Stimulated activated naive B cell treated with anti-CD40 and anti-IgM and Interleukin-4, amounts not matched to agents 10 μg/mL and 1 μg/mL and 100 μg/mL, for 72 hours (primary cell): Measurements from ENCODE around the gene BAG3.

Source experiments
- ATAC-seq, 2 donors: fragments of 150-1000 bp; cut with Tn5 transposase; replicated peaks; 2 replicates each; pipeline ENCODE4 v1.10.0; 2021; ENCODE audit warnings: moderate library complexity in 1 of 2
- DNase-seq: peaks from one replicate; pipeline ENCODE4 v3.0.0; 2021
- H3K27ac Mint-ChIP-seq: one replicate; pipeline ENCODE4 v1.8.0; 2022; ENCODE audit warnings: mild to moderate bottlenecking, mixed read lengths
- H3K27me3 Mint-ChIP-seq, 2 donors: one replicate each; pipeline ENCODE4 v1.8.0; 2022; ENCODE audit warnings: mixed read lengths in 2 of 2
- H3K36me3 Mint-ChIP-seq, 2 donors: one replicate each; pipeline ENCODE4 v1.8.0; 2022; ENCODE audit warnings: mixed read lengths in 2 of 2, mild to moderate bottlenecking in 1 of 2
- H3K4me1 Mint-ChIP-seq, 2 donors: one replicate each; pipeline ENCODE4 v1.8.0; 2022; ENCODE audit warnings: mixed read lengths in 2 of 2, mild to moderate bottlenecking in 1 of 2
- H3K4me3 Mint-ChIP-seq, 2 donors: one replicate each; pipeline ENCODE4 v1.8.0; 2022; ENCODE audit warnings: mild to moderate bottlenecking in 2 of 2, mixed read lengths in 2 of 2, moderate library complexity in 1 of 2
- H3K9me3 Mint-ChIP-seq, 2 donors: one replicate each; pipeline ENCODE4 v1.8.0; 2022; ENCODE audit warnings: mixed read lengths in 2 of 2, mild to moderate bottlenecking in 1 of 2

BAG3 gene

DNA sequence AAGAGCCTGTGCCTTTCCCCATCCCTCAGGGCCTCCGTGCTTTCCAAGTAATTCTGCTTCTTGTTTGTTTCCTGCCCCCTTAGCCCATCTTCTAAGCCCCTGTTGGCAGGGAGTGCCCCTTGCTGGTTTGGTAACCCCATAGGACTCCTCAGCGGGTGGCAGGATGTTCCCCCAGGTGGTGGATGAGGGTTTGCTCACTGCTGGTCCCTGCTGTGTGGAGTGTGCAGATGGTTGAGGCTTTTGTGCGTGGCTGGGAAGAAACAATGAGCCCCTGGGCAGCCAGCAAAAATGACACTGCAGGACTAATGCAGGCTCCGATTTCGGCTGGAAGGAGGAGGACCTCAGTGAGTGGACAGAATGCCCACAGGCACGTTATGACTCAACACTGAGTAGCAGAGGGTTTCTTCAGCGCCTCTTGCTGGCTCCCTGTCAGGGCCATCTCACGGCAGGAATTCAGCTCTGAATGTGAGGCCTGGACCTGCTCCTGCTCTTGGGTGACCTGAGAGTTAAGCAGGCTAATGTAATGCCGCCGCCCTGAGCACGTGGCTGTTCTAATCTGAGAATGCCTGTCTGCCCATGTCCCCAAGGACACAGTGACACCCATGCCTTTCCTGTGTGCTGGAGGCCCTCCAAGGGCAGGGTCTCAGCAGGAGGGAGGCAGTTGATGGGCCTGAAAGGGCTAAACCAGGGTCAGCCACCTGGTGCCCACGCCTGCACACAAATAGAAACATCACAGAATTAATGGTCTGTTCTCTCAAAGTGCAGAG lies 16.6 kb downstream of the BAG3 start:
- no peak for DNase-seq
- peak in 1 of 2 donors; percentile 47 for ATAC-seq
- Mint-ChIP-seq H3K36me3 (peaks cover 16 to 18% of the 10 kb centered on the region in 2 donors), H3K27ac (no peak overlapping the region), H3K4me1 (peaks cover 0 to 3% of the 10 kb centered on the region in 2 donors), H3K27me3 (no peaks in the 10 kb centered on the region), H3K9me3 (no peaks in the 10 kb centered on the region), H3K4me3 (no peak overlapping the region)

DNA sequence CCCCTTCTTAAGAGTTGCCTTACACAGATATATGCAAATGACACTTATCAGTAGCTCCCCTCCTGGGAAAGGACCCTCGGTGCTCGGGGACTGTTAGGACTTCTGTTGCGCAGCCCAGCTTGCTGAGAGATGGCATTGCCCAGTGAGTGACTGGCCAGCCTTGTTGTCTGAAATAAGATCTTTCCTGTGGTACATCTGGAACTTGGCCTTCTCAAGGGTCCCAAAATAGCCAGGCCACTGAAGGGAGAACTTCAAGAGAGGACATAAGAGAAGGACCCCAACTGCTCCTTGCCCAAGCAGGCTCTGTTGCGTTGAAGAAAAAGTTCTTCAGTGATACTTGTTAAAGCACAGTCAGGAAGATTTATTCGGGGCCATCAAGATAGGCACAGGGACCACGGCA lies 17.3 kb downstream of the BAG3 start:
- Mint-ChIP-seq H3K27ac (no peak overlapping the region), H3K4me3 (no peak overlapping the region), H3K36me3 (peaks cover 22 to 24% of the 10 kb centered on the region in 2 donors), H3K27me3 (no peaks in the 10 kb centered on the region), H3K9me3 (no peaks in the 10 kb centered on the region), H3K4me1 (peaks cover 0 to 3% of the 10 kb centered on the region in 2 donors)
- DNase-seq (no peak), ATAC-seq (no peak)

DNA sequence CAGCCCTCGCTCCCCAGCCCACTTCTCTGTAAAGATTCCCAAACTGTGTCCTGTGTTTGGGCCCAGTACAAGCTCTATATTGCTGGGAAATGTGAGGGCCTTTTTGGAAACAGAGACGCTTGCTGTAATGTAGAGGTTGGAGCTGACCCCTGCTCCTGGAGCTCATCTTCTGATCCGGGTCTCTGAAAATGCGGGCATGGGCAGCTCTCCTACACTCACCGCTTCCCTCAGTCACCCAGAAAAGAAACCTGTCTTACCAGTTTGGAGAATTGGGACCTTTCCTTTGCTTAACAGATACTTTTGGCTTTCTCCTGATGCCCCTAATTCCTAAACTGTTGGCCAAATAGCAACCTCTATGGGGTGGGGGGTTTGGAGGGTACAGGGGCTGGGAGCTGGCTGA lies 18.2 kb downstream of the BAG3 start:
- DNase-seq (no peak), ATAC-seq (no peak)
- peaks cover 0 to 3% of the 10 kb centered on the region in 2 donors for H3K4me1 Mint-ChIP-seq
- no peaks in the 10 kb centered on the region for H3K9me3 Mint-ChIP-seq
- no peak overlapping the region for H3K4me3 Mint-ChIP-seq
- peaks cover 23 to 24% of the 10 kb centered on the region in 2 donors for H3K36me3 Mint-ChIP-seq
- no peak overlapping the region for H3K27ac Mint-ChIP-seq
- no peaks in the 10 kb centered on the region for H3K27me3 Mint-ChIP-seq

DNA sequence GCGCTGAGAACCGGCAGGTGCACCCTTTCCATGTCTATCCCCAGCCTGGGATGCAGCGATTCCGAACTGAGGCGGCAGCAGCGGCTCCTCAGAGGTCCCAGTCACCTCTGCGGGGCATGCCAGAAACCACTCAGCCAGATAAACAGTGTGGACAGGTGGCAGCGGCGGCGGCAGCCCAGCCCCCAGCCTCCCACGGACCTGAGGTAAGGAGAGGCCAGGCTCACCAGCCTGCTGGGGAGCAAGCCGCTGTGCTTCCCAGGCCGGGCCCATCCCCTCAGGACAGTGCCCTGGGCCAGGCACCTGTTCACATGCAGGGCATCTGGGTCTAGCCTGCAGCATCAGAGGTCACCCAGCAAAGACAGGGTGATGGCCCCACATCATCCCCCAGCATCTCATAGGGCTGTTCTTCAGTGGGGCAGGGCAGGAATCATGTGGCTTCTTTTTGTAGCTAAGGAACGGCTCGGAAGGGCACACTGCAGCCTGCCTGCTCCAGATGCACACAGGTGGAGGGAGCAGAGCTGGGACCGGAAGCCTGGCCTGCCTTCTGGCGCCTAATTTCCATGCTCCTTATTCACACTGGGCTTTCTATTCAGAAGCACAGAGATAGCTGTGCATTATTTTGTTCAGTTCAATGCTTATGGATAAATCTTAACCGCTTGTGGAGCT lies 18.9 kb downstream of the BAG3 start:
- peaks cover 24 to 25% of the 10 kb centered on the region in 2 donors for H3K36me3 Mint-ChIP-seq
- no peak overlapping the region for H3K27ac Mint-ChIP-seq
- DNase-seq = no peak
- peaks cover 0 to 3% of the 10 kb centered on the region in 2 donors for H3K4me1 Mint-ChIP-seq
- H3K9me3 Mint-ChIP-seq = no peaks in the 10 kb centered on the region
- no peaks in the 10 kb centered on the region for H3K27me3 Mint-ChIP-seq
- ATAC-seq = no peak
- no peak overlapping the region for H3K4me3 Mint-ChIP-seq

DNA sequence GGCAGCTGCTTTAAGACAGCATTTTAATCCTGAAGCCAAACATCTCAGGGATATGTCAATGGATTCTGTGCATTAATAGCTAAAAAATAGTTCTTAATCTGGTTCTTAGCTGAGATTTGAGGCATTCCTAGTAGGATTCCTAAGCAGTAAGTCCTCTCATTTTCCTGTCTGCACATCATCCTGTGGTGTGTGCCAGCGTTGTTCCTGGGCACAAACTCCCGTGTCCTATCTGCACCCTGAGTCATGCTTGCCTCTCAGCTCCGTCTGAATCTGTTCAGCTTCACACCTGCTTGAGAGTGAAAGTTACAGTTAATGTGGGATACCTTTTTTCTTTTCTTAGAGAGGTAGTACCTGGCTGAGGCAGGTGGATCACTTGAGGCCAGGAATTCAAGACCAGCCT lies 19.5 kb downstream of the BAG3 start:
- Mint-ChIP-seq H3K4me3 (no peak overlapping the region), H3K4me1 (peaks cover 0 to 3% of the 10 kb centered on the region in 2 donors), H3K27ac (no peak overlapping the region), H3K27me3 (no peaks in the 10 kb centered on the region), H3K36me3 (peaks cover 24 to 25% of the 10 kb centered on the region in 2 donors), H3K9me3 (no peaks in the 10 kb centered on the region)
- ATAC-seq (no peak), DNase-seq (no peak)

DNA sequence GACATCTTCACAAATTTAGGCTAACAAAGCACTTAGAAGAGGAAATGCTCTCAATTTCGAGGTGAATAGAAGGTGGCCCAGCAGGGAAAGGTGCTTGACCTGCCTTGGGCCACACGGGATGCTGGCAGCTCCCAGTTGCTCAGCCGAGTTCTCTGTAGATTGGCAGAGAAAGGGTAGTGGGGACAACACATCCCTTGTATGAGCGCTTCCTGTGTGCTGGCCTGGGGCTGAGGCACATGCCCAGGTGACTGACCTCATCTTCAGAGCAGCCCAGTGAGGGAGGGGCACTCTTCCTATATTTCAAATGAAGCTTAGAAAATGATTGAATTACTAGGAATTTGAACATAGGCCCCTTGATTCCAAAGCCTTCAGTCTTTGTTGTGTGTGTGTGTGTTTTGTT lies 20.2 kb downstream of the BAG3 start:
- peaks cover 0 to 3% of the 10 kb centered on the region in 2 donors for H3K4me1 Mint-ChIP-seq
- peaks cover 20 to 25% of the 10 kb centered on the region in 2 donors for H3K36me3 Mint-ChIP-seq
- ATAC-seq = no peak
- H3K9me3 Mint-ChIP-seq = no peaks in the 10 kb centered on the region
- no peak for DNase-seq
- no peak overlapping the region for H3K27ac Mint-ChIP-seq
- no peak overlapping the region for H3K4me3 Mint-ChIP-seq
- no peaks in the 10 kb centered on the region for H3K27me3 Mint-ChIP-seq

DNA sequence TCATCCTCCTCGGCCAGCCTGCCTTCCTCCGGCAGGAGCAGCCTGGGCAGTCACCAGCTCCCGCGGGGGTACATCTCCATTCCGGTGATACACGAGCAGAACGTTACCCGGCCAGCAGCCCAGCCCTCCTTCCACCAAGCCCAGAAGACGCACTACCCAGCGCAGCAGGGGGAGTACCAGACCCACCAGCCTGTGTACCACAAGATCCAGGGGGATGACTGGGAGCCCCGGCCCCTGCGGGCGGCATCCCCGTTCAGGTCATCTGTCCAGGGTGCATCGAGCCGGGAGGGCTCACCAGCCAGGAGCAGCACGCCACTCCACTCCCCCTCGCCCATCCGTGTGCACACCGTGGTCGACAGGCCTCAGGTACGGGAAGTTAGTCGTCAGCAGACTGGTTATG lies 21.1 kb downstream of the BAG3 start:
- ATAC-seq (no peak), DNase-seq (no peak)
- H3K4me1 Mint-ChIP-seq = peaks cover 0 to 3% of the 10 kb centered on the region in 2 donors
- no peaks in the 10 kb centered on the region for H3K9me3 Mint-ChIP-seq
- peaks cover 25 to 33% of the 10 kb centered on the region in 2 donors for H3K36me3 Mint-ChIP-seq
- no peaks in the 10 kb centered on the region for H3K27me3 Mint-ChIP-seq
- no peak overlapping the region for H3K4me3 Mint-ChIP-seq
- no peak overlapping the region for H3K27ac Mint-ChIP-seq

DNA sequence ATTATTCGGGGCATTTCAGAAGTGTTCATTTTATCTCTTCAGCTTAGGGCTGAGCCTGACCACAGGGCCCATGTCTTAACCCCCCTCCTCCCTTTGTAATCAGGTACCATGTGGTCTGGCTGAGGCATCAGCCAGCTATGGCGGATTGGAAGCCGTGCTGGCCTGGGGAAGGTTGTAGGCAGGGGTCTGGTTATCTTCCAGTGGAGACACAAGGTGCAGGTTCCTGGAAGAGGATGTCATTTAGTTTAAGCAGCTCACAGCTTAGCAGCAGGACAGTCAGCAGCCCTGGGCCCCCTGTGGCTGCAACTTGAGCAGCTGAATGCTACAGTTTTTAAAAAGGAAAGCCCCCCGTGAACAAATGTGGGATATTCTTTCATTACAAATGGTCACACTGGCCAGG lies 22.1 kb downstream of the BAG3 start:
- Mint-ChIP-seq H3K9me3 (no peaks in the 10 kb centered on the region), H3K4me3 (no peak overlapping the region), H3K36me3 (peaks cover 25 to 33% of the 10 kb centered on the region in 2 donors), H3K4me1 (no peaks in the 10 kb centered on the region), H3K27ac (no peak overlapping the region), H3K27me3 (no peaks in the 10 kb centered on the region)
- DNase-seq (no peak), ATAC-seq (no peak)

DNA sequence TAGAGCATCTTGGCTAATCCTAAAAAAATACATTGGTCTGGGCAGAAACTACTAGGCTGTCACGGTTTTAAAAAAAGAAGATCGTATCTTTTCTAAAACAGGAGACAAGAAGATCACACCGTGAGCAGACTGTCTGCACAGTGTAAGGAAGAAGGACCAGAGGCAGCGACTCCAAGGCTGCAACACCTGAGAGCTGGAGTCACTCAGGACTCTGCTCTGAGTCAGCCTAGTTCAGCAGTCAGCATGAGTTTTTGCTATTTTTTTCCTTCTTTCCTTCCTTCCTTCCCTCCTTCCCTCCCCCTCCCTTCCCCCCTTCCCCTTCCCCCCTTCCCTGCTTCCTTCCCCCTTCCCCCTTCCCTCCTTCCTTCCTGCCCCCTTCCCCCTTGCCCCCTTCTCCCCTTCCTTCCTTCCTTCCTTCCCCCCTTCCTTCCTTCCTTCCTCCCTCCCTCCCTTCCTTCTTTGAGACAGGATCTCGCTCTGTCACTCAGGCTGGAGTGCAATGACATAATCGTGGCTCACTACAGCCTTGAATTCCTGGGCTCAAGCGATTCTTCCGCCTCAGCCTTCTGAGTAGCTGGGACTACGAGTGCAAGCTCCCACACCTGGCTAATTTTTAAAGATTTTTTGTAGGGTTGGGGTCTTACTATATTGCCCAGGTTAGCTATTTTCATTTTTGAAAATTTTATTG lies 24.4 kb downstream of the BAG3 start:
- Mint-ChIP-seq H3K27ac (no peak overlapping the region), H3K36me3 (peaks cover 23 to 36% of the 10 kb centered on the region in 2 donors), H3K27me3 (peaks cover 5 to 9% of the 10 kb centered on the region in 2 donors)

DNA sequence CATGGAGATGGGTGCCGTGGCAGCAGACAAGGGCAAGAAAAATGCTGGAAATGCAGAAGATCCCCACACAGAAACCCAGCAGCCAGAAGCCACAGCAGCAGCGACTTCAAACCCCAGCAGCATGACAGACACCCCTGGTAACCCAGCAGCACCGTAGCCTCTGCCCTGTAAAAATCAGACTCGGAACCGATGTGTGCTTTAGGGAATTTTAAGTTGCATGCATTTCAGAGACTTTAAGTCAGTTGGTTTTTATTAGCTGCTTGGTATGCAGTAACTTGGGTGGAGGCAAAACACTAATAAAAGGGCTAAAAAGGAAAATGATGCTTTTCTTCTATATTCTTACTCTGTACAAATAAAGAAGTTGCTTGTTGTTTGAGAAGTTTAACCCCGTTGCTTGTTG lies 25.9 kb downstream of the BAG3 start:
- H3K27ac Mint-ChIP-seq = no peak overlapping the region
- H3K9me3 Mint-ChIP-seq = no peaks in the 10 kb centered on the region
- peaks cover 15 to 25% of the 10 kb centered on the region in 2 donors for H3K36me3 Mint-ChIP-seq
- H3K4me3 Mint-ChIP-seq = no peak overlapping the region
- DNase-seq = no peak
- ATAC-seq = no peak
- peaks cover 11 to 23% of the 10 kb centered on the region in 2 donors for H3K27me3 Mint-ChIP-seq
- H3K4me1 Mint-ChIP-seq = peaks cover 2 to 3% of the 10 kb centered on the region in 2 donors

More for the DNA sequence above, 24.4 kb downstream of the BAG3 start:
- ATAC-seq = no peak
- H3K9me3 Mint-ChIP-seq = no peaks in the 10 kb centered on the region
- no peak for DNase-seq
- H3K4me3 Mint-ChIP-seq = no peak overlapping the region
- H3K4me1 Mint-ChIP-seq = no peaks in the 10 kb centered on the region

DNA sequence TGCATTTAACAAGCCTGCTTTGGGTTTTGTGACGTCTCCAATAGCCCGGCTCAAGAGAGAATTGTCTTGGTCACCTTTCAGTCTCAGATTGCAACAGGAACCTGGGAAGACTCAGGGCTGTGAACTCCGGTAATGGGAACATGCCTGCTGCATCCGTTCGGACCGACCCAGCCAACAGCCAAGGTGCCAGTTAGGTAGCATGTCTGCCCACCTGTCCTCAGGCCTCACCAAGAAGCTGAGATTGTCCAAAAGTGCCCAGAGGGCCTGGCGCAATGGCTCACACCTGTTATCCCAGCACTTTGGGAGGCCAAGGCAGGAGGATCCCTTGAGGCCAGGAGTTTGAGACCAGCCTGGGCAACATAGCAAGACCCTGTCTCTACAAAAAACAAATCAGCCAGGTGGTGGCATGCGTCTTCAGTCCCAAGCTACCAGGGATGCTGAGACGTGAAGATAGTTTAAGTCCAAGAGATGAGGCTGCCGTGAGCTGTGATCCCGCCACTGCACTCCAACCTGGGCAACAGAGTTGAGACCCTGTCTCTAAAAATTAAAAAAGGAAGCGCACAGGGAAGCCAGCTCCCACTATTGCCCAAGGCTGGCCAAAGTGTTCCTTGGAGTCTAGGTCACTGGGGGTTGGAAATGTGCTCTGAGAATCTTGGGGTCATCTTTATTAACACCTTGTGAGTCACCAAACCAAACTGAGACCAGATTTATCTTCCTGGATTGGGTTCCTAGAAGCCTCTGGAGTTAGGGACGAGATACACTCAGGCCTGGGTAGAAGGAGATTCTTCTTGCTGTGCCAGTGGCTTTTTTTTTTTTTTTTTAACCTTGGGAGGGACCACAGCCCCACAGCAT lies 26.9 kb downstream of the BAG3 start:
- Mint-ChIP-seq H3K27me3 (peaks cover 14 to 26% of the 10 kb centered on the region in 2 donors), H3K27ac (no peak overlapping the region), H3K9me3 (no peaks in the 10 kb centered on the region), H3K36me3 (peaks cover 9 to 17% of the 10 kb centered on the region in 2 donors), H3K4me1 (peaks cover 4 to 5% of the 10 kb centered on the region in 2 donors), H3K4me3 (no peak overlapping the region)
- ATAC-seq (no peak), DNase-seq (no peak)

DNA sequence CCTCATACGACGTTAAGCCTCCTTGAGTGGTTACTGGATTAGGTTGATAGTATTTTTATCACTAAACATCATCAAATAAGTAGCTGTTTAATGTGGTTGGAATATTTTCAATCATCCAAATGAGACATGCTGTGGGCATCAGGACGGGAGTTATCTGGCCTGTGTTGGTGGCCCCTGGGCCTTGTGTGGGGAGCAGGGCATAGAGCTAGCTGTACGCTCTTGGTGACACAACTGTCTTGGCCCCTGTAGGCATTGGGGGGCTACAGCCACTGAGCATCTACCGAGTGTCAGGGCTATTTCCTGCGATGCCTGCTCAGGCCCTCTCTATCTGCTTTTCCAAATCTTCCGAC lies 28.3 kb downstream of the BAG3 start:
- Mint-ChIP-seq H3K9me3 (no peaks in the 10 kb centered on the region), H3K27ac (no peak overlapping the region), H3K4me1 (peaks cover 4 to 5% of the 10 kb centered on the region in 2 donors), H3K27me3 (peaks cover 14 to 26% of the 10 kb centered on the region in 2 donors), H3K36me3 (peaks cover 7 to 12% of the 10 kb centered on the region in 2 donors), H3K4me3 (no peak overlapping the region)
- ATAC-seq (no peak), DNase-seq (no peak)

DNA sequence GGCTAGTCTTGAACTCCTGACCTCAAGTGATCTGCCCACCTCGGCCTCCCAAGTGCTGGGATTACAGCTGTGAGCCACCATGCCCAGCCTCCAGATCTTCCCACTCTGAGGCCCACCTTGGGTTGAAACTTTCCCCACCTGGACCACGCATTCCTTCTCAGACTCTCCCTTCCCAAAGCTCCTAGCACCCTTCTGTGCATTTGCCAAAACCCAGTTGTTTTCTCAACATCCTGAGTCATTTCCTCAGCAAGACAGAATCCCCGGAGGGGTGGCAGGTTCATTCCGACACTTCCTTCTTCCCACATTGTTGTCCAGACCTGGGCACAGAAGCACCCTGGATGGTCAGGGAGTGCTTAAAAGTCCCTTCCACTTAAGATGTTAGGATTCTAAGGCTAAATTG lies 28.9 kb downstream of the BAG3 start:
- peaks cover 7 to 12% of the 10 kb centered on the region in 2 donors for H3K36me3 Mint-ChIP-seq
- H3K9me3 Mint-ChIP-seq = no peaks in the 10 kb centered on the region
- ATAC-seq (no peak), DNase-seq (no peak)
- no peak overlapping the region for H3K4me3 Mint-ChIP-seq
- no peak overlapping the region for H3K27ac Mint-ChIP-seq
- peaks cover 4 to 5% of the 10 kb centered on the region in 2 donors for H3K4me1 Mint-ChIP-seq
- peaks cover 14 to 26% of the 10 kb centered on the region in 2 donors for H3K27me3 Mint-ChIP-seq

DNA sequence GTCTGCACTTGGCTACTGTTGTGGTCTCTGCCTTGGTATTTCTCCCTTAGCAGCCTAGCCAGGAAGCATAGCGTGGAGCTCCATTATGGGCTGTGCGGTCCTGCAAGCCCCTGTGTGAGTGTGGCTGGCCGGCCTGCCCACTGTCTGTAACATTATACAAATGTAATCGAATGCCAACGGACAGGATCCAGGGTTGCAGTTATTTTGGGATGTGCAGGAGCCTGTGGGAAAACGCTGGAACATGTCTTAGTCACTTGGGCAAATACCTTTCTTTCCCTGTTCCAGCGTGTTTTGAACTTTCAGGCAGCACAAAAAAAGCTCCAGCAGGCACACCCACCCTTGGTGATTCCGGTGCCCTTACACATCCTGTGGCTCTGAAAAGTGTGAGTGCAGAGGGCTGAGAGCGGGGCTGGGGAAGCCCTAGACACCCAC lies 29.5 kb downstream of the BAG3 start:
- Mint-ChIP-seq H3K4me3 (no peak overlapping the region), H3K27ac (no peak overlapping the region), H3K36me3 (peaks cover 7 to 12% of the 10 kb centered on the region in 2 donors), H3K9me3 (no peaks in the 10 kb centered on the region), H3K27me3 (peaks cover 14 to 26% of the 10 kb centered on the region in 2 donors), H3K4me1 (peaks cover 4 to 5% of the 10 kb centered on the region in 2 donors)
- DNase-seq (no peak), ATAC-seq (no peak)
